ENCODE measurements around the gene TRIP10. TPM values are rescaled to one million over a fixed set of nuclear protein-coding genes. Genes with fewer than 3 reads are reported as not detected.
A peak's percentile ranks its signal among the peaks of the same experiment; 100 is the strongest.

Gene TRIP10
- total RNA-seq, 1 donor from 2014 or later: 43.5 TPM

DNA sequence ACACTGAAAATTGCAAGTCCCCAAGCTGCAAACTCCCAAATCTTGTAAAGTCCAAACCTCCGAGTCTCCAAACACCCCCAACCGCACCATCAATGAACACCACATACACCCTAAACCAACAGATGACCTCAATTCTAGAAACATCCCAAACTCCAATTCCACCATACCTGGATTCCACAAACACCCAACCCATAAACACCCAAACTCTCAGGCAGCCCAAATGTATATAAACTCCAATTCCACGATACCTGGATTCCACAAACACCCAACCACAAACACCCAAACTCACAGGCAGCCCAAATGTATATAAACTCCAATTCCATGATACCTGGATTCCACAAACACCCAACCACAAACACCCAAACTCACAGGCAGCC lies 19.5 kb upstream of the TRIP10 start:
- DNase-seq (ENCODE audit: low read depth): no peak

DNA sequence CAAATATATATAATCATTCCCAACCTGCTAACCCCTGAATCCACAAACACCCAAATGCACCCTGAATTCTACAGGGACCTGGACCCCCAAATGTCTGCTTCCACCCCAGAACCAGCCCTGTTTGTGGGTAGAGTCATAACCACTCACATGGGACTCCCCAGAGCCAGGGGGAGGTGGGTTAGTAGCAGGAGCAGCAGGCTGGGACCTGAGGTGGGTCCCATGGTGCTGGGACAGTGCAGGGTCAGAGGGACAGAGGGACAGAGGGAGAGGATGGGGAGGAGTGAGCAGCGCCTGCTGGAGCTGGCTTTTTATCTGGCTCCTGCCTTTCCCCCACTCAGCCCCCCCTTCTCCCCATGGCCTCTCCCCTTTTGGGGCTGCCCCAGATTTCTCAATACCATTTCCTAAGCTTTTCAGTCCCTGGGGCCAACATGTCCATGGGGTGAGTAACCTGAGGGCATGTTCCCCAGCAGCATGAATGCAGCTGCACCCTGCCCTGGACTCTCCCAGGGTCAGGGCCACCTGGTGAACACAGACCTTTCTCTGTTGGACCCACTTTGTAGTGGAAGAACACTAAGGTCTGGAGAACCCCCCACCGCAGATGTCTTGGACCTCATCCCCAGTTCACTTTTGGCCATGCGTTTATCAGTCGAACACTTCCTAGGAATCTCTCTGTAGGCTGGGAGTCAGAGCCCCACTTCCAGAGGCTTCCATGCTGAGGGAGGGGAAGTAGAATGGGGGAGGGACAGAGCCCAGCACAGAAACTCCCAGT lies 18.9 kb upstream of the TRIP10 start, which contains the start of gene C3:
Gene C3 (minus strand): TSS at position 282 of the 769 bp plus-strand sequence. CDS start 61 bp downstream, at position 221.
- DNase-seq (ENCODE audit: low read depth): peak; percentile 68
- TF ChIP-seq, protein P1, sequence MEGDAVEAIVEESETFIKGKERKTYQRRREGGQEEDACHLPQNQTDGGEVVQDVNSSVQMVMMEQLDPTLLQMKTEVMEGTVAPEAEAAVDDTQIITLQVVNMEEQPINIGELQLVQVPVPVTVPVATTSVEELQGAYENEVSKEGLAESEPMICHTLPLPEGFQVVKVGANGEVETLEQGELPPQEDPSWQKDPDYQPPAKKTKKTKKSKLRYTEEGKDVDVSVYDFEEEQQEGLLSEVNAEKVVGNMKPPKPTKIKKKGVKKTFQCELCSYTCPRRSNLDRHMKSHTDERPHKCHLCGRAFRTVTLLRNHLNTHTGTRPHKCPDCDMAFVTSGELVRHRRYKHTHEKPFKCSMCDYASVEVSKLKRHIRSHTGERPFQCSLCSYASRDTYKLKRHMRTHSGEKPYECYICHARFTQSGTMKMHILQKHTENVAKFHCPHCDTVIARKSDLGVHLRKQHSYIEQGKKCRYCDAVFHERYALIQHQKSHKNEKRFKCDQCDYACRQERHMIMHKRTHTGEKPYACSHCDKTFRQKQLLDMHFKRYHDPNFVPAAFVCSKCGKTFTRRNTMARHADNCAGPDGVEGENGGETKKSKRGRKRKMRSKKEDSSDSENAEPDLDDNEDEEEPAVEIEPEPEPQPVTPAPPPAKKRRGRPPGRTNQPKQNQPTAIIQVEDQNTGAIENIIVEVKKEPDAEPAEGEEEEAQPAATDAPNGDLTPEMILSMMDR (conservative IDR thresholded peaks at IDR 0.05; ENCODE audit: low read depth, low read length): no peak
- H3K4me3 ChIP-seq (ENCODE audit: low read depth, low read length): peak within 1 kb of the TSS; percentile 64

More for the DNA sequence above, 19.5 kb upstream of the TRIP10 start:
- peak overlapping the region; percentile 64 for H3K4me3 ChIP-seq (ENCODE audit: low read depth, low read length)
- TF ChIP-seq, protein P1 (conservative IDR thresholded peaks at IDR 0.05; ENCODE audit: low read depth, low read length): no peak

DNA sequence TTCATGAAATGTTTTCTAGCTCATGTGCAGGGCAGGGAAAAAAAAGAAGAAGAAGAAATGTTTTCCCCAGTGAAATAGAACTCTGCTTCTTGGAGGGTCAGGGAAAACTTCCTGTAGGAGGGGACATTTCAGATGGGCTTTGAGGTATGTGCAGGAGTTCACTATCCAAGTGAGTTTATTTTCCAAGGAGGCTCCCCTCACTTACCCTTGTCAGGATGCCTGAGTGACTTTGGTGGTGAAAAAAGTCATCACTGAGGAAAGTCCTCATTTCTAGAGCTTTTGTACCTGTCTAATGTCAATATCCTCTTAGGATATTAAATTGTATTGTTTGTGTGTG lies 18.4 kb upstream of the TRIP10 start:
- TF ChIP-seq, protein P1 (conservative IDR thresholded peaks at IDR 0.05; ENCODE audit: low read depth, low read length): no peak
- no peak overlapping the region for H3K4me3 ChIP-seq (ENCODE audit: low read depth, low read length)
- no peak for DNase-seq (ENCODE audit: low read depth)

DNA sequence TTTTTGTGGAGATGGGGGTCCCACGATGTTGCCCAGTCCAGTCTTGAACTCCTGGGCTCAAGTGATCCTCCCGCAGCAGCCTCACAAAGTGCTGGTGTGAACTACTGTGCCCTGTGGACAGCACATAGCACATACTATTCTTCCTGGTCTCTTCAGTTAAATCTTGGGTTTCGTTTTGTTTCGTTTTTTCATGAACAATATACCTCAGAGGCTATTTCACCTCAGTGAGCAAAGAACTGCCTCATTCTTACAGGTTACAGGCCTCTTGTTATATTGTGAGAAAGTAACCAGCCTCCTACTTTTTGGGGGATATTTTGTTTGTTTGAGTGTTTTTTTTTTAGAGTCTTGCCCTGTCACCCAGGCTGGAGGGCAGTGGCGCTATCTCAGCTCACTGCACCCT lies 17.7 kb upstream of the TRIP10 start:
- TF ChIP-seq, protein P1 (conservative IDR thresholded peaks at IDR 0.05; ENCODE audit: low read depth, low read length): no peak
- no peak for DNase-seq (ENCODE audit: low read depth)
- no peak overlapping the region for H3K4me3 ChIP-seq (ENCODE audit: low read depth, low read length)

DNA sequence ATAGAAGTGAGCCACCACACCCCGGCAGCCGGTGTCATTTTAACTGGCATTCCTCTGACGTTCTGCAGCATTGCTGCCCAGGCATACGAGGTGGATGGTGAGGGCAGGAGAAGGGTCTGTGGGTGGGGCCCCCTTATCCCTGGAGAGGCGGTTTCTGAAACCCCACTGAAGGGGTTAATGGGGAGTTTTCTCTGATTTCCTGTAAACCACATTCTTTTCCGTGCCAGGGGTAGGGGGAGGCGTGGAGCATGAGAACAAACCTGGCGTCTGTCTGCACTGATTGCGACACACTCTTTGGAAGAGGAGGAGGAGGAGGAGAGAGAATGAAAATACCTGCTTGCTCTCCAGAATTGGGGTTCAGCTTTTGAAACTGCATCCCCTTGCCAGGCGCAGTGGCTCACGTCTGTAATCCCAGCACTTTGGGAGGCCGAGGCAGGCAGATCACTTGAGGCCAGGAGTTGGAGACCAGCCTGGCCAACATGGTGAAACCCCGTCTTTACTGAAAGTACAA lies 16.3 kb upstream of the TRIP10 start:
- H3K4me3 ChIP-seq (ENCODE audit: low read depth, low read length): no peak overlapping the region
- TF ChIP-seq, protein P1 (conservative IDR thresholded peaks at IDR 0.05; ENCODE audit: low read depth, low read length): no peak
- no peak for DNase-seq (ENCODE audit: low read depth)

DNA sequence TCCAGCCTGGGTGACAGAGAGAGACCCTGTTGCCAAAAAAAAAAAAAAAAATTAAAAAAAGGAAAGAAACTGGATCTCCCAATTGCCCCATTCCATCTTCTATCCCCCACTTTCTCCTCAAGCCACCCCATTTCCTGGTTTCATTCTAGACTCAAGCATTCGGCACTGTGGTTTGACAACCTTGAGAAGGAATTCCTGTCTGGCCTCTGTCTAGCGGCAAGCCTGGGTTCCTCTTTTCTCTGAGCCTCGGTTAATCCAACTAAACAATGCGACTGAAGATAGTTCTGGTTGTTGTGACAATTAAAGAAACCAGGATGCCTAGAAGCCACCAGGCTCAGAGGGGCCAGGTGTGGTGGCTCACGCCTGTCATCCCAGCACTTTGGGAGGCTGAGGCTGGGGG lies 15.7 kb upstream of the TRIP10 start:
- H3K4me3 ChIP-seq (ENCODE audit: low read depth, low read length): no peak overlapping the region
- DNase-seq (ENCODE audit: low read depth): no peak
- TF ChIP-seq, protein P1 (conservative IDR thresholded peaks at IDR 0.05; ENCODE audit: low read depth, low read length): no peak
